ENCODE data around the gene TTC28. TPM values are rescaled to one million over a fixed set of nuclear protein-coding genes. Genes with fewer than 3 reads are reported as not detected.

TTC28 gene
- total and polyA plus RNA-seq, 10 of the 15 experiments (the other 5 are each of a cell fraction or from before 2014, with no cell fraction given): 0.15 to 8.4 (median 1.4) TPM

DNA sequence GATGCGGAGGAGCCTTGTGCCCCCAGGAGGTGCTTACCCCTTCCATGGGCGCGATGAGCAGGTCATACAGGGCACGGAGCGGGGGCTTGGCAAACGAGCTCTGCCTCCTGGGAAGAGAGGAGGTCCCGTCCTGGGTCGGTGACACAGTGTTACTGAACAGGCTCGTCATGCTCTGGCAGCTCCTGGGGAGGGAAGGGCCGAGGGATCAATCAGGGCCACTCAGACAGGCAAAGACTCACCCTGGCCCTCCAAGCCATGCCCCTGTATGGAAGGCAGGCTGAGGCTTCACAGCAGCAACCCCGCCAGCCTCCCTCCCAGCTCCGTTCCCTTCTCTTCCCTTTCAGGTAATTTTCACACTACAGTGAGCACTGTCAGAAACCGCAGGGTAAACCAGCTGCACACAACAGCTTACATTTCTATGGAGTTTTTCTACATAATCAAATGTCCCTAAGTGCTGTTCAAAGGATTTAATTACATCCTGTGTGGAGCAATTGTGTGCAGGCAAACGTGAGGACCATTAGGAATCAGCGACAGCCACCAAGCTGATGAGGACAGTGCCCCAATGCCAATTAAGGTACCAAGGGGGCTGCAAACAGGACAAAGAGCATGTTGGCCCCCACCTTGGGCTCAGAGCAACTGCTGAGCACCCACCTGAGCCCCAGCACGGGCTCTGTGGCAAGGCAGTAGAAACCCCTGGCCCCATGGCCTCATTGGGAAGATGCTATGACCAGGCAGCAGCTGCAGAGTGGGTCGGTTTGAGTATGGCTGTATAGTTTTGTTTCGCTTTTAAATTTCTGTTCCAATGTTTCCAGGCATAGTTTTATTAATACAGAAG, 665.2 kb downstream of the TTC28 start (continued):
- TF ChIP-seq, protein P1, sequence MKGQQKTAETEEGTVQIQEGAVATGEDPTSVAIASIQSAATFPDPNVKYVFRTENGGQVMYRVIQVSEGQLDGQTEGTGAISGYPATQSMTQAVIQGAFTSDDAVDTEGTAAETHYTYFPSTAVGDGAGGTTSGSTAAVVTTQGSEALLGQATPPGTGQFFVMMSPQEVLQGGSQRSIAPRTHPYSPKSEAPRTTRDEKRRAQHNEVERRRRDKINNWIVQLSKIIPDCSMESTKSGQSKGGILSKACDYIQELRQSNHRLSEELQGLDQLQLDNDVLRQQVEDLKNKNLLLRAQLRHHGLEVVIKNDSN (IDR thresholded peaks at IDR 0.05; ENCODE audit: borderline replicate concordance, extremely low read length, insufficient read depth, low read depth, low read length): no peak

DNA sequence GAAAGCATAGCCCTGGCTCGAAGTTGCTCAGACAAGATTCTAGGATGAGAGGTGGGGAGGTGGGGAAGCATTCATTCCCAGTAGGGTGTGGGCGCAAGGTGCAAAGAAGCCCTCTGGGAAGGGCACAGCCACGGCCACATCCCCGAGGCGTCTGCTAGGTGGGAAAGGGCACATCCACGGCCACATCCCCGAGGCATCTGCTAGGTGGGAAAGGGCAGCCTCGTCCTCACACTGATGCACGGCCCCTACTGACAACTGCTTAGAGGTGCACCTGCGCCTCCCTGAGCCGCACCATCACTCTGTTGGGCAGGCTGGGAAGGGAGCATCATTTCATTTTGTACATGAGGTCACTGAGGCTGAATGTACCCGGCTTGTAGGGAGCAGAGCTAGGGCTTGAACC, 666.0 kb downstream of the TTC28 start:
- no peaks in the 10 kb centered on the region for H3K79me2 ChIP-seq (ENCODE audit: control insufficient read depth, insufficient read depth, low read length)
- SMC1A ChIA-PET (ENCODE audit: uncharacterized antibody, unreplicated experiment): no interaction called here
- no peak for FAIRE-seq
- CTCF ChIA-PET: interaction anchor here (1.2 kb wide), 2 partner anchors 132 to 136 kb away, joined by 3 to 4 read pairs; no protein-coding TSS in a partner anchor
- no peaks in the 10 kb centered on the region for H3K36me3 ChIP-seq (ENCODE audit: control insufficient read depth in 2 of 2, insufficient read depth in 2 of 2, low read length in 1 of 2)
- no peaks in the 10 kb centered on the region for H3K4me1 ChIP-seq (ENCODE audit: control insufficient read depth, insufficient read depth, low read length)
- H3K27ac ChIP-seq (ENCODE audit: control insufficient read depth, insufficient read depth): no peak overlapping the region
- BruUV-seq (replicated peaks): no TSS peak
- intact Hi-C loops (cut with micrococcal nuclease; ENCODE audit: unreplicated experiment) (loop anchor here (5.0 to 10.0 kb wide), 2 partner anchors 606 to 811 kb away; no protein-coding TSS in a partner anchor), in situ Hi-C loops (cut with MboI) (loop anchor here (25.0 kb wide), 1 partner anchor 1251 kb away; no protein-coding TSS in a partner anchor)
- no peak overlapping the region for H3K4me3 ChIP-seq
- H3K9ac ChIP-seq (ENCODE audit: control insufficient read depth, insufficient read depth, low read length): no peak overlapping the region
- DNase-seq (ENCODE audit: low read depth, low spot score): no peak
- H3K4me2 ChIP-seq (ENCODE audit: control insufficient read depth, insufficient read depth): no peak overlapping the region
- no peaks in the 10 kb centered on the region for H3K9me3 ChIP-seq (replicated peaks; ENCODE audit: control insufficient read depth, insufficient read depth, low read length)
- no peak overlapping the region for H2AFZ ChIP-seq (ENCODE audit: control insufficient read depth, low read depth, low read length)
- no peaks in the 10 kb centered on the region; the same call in 1 of the 2 replicates for H4K20me1 ChIP-seq (ENCODE audit: control insufficient read depth, insufficient read depth)
- WGBS (ENCODE audit: insufficient coverage, insufficient replicate concordance, low lambda C conversion rate, missing lambda C conversion rate): 24% methylated on average over 11 of the region's 12 CpGs
- RAD21 ChIA-PET (ENCODE audit: unreplicated experiment): no interaction called here
- H3K27me3 ChIP-seq (replicated peaks in 1 of 2; ENCODE audit: control insufficient read depth in 2 of 2, insufficient read depth in 2 of 2, low read length in 1 of 2): no peaks in the 10 kb centered on the region
- no peak for ATAC-seq
- POLR2A ChIA-PET: no interaction called here
- no peak for TF ChIP-seq TBL1XR1 (IDR thresholded peaks at IDR 0.05; ENCODE audit: low read depth, low read length)
- TF ChIP-seq HDGF (IDR thresholded peaks at IDR 0.05): no peak
- no peak for TF ChIP-seq ZZZ3 (IDR thresholded peaks at IDR 0.05; ENCODE audit: control insufficient read depth, insufficient read length, low read depth)
- no peak for TF ChIP-seq NR2F1 (conservative IDR thresholded peaks at IDR 0.05)
- TF ChIP-seq, protein P2, sequence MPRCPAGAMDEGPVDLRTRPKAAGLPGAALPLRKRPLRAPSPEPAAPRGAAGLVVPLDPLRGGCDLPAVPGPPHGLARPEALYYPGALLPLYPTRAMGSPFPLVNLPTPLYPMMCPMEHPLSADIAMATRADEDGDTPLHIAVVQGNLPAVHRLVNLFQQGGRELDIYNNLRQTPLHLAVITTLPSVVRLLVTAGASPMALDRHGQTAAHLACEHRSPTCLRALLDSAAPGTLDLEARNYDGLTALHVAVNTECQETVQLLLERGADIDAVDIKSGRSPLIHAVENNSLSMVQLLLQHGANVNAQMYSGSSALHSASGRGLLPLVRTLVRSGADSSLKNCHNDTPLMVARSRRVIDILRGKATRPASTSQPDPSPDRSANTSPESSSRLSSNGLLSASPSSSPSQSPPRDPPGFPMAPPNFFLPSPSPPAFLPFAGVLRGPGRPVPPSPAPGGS (IDR thresholded peaks at IDR 0.05; ENCODE audit: borderline replicate concordance, insufficient read depth, low read depth, low read length, poor library complexity, severe bottlenecking): no peak
- TF ChIP-seq, protein P3, sequence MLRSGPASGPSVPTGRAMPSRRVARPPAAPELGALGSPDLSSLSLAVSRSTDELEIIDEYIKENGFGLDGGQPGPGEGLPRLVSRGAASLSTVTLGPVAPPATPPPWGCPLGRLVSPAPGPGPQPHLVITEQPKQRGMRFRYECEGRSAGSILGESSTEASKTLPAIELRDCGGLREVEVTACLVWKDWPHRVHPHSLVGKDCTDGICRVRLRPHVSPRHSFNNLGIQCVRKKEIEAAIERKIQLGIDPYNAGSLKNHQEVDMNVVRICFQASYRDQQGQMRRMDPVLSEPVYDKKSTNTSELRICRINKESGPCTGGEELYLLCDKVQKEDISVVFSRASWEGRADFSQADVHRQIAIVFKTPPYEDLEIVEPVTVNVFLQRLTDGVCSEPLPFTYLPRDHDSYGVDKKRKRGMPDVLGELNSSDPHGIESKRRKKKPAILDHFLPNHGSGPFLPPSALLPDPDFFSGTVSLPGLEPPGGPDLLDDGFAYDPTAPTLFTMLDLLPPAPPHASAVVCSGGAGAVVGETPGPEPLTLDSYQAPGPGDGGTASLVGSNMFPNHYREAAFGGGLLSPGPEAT (IDR thresholded peaks at IDR 0.05; ENCODE audit: low read depth): no peak
- TF ChIP-seq, protein P4, sequence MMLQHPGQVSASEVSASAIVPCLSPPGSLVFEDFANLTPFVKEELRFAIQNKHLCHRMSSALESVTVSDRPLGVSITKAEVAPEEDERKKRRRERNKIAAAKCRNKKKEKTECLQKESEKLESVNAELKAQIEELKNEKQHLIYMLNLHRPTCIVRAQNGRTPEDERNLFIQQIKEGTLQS (IDR thresholded peaks at IDR 0.05; ENCODE audit: borderline replicate concordance, extremely low read depth, low read depth, low read length): no peak
- TF ChIP-seq SP1 (IDR thresholded peaks at IDR 0.05; ENCODE audit: low read depth, low read length): no peak
- TF ChIP-seq, protein P5, sequence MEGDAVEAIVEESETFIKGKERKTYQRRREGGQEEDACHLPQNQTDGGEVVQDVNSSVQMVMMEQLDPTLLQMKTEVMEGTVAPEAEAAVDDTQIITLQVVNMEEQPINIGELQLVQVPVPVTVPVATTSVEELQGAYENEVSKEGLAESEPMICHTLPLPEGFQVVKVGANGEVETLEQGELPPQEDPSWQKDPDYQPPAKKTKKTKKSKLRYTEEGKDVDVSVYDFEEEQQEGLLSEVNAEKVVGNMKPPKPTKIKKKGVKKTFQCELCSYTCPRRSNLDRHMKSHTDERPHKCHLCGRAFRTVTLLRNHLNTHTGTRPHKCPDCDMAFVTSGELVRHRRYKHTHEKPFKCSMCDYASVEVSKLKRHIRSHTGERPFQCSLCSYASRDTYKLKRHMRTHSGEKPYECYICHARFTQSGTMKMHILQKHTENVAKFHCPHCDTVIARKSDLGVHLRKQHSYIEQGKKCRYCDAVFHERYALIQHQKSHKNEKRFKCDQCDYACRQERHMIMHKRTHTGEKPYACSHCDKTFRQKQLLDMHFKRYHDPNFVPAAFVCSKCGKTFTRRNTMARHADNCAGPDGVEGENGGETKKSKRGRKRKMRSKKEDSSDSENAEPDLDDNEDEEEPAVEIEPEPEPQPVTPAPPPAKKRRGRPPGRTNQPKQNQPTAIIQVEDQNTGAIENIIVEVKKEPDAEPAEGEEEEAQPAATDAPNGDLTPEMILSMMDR (IDR thresholded peaks at IDR 0.05 in 2 of 3, conservative IDR thresholded peaks at IDR 0.05 in 1 of 3; ENCODE audit: control insufficient read depth in 2 of 3, extremely low read depth in 1 of 3, insufficient read depth in 1 of 3, low read depth in 3 of 3, low read length in 3 of 3): no peak
- TF ChIP-seq RELA (IDR thresholded peaks at IDR 0.05; ENCODE audit: borderline replicate concordance, partially characterized antibody): no peak
- TF ChIP-seq, protein P6, sequence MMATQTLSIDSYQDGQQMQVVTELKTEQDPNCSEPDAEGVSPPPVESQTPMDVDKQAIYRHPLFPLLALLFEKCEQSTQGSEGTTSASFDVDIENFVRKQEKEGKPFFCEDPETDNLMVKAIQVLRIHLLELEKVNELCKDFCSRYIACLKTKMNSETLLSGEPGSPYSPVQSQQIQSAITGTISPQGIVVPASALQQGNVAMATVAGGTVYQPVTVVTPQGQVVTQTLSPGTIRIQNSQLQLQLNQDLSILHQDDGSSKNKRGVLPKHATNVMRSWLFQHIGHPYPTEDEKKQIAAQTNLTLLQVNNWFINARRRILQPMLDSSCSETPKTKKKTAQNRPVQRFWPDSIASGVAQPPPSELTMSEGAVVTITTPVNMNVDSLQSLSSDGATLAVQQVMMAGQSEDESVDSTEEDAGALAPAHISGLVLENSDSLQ (IDR thresholded peaks at IDR 0.05): no peak

All from GM12878 (cell line).